ENCODE data around the gene WNT9A.
A peak's percentile ranks its signal among the peaks of the same experiment; 100 is the strongest.

The WNT9A gene

DNA sequence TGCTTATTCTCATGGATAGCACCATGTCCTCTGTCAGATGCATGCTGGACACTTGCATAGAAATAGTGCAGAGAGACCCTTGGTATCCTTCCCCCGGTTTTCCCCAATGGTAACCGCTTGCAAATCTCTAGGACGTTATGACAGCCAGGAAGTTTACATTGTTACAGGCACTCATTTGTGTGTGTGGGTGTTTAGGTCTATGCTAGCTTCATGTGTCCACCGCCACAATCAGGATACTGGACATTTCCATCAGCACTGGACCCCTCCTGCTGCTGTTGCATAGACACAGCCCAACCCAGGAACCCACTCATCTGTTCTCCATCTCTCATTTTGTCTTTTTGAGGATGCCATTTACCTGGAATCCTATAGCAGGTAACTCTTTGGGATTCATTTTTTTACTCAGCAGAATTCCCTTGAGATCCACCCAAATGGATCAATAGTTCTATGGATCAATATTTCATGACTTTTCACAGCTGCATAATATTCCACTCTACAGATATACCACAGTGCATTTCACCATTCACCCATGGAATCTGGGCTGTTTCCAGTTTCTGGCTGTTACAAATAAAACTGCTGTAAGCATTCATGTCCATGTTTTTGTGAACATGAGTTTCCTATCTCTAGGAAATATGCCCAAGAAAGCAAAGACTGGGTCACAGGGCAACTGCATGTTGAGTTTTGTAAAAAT is 6.6 kb upstream of the WNT9A start:
- no peak for DNase-seq (ENCODE audit: low spot score)

DNA sequence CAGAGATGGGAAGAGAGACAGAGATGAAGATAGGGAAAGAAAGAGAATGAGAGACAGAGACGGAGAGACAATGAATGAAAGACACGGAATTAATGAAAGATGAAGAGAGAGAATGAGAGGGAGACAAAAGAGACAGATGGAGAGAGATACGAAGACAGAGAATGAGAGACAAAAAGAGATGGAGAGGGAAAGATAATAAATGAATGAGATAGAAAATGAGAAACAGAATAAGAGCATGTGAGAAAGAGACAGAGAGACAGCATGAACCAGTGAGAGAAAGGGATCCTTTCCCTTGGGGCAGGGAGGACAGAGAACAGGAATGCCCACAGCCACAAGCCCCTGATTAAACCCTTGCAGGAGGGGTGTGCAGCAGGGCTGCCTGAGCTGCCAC is 5.3 kb upstream of the WNT9A start:
- no peak for DNase-seq (ENCODE audit: low spot score)

DNA sequence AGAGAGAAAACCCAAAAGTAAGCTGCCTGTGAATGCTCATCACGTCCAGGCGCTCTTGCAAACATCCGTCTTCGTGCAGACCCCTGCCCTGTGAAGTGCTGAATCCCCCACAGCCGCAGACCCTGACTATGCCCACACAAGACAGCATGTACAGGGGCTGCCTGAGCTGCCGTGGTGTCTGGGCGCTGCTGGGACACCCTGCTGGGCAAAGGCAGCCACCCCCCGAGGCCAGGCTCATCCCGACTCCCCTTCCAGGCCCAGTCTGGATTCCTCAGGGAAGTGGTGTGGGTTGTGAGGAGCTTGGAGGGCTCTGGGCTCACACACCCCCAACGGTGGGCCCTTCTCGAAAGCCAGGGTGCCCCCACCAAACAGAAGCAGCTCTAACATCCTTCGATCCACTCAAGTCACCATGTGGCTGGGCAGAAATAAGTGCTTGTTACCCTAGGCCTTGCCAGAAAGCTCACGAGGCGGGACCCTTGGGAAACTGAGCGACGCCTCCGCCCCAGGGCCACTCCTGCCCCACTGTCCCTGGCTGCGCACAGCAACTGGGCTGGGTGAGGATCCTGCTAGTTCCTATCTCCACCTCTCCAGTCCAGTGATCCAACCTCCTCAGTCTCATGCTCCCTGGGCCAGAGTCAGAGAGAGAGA is 4.8 kb upstream of the WNT9A start:
- no peak for DNase-seq (ENCODE audit: low spot score)

DNA sequence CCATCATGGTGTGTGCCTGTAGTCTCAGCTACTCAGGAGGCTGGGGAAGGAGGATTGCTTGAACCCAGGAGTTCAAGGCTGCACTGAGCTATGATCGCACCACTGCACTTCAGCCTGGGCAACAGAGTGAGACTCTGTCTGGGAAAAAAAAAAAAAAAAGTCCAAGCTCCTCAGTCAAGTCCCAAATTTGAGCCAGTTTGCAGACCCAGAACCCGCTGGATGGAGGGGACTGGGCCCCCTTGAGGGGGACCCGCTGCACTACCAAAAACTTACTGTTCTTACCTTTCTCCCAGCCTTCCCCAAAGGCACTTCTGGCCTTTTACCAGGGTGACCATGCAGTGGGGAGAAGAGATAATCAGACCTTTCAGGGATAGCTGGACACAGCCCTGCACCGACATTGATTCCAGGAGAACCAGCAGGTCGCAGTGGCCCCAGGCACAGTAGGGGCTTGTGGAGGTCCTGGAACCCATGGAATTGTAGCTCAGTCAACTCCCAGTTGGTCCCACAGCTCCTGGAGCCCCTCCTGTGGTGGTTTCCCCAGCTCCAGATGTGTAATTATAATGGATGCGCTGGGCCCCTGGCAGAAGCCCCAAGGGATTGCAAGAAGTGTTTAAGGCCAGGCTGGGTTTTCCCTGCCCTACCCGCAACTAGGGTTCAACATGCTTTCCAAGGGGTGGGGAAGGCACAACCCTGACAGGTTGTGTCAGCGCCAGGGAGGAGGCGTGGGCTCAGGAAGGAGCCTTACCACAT is 4.1 kb upstream of the WNT9A start:
- no peak for DNase-seq (ENCODE audit: low spot score)

DNA sequence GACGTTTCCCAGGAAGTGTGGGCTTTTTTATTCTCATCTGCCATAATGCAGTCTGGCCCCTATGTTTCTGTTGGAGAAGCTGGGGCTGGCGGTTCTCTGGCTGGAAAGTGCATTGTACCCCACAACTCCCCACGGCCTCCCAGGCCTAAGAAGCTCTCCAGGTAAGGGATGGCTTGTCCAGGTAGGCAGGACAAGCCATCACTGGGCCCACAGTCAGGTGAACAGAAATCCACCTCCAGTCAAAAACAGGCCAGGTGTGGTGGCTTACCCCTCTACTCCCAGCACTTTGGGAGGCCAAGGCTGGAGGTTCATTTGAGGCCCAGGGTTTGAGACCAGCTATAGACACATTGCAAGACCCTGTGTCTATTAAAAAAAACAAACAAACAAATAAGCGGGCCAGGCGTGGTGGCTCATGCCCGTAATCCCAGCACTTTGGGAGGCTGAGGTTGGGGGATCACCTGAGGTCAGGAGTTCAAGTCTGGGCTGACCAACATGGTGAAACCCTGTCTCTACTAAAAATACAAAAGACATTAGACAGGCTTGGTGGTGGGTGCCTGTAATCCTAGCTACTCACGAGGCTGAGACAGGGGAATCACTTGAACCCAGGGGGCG is 3.1 kb upstream of the WNT9A start:
- DNase-seq (ENCODE audit: low spot score) = no peak

DNA sequence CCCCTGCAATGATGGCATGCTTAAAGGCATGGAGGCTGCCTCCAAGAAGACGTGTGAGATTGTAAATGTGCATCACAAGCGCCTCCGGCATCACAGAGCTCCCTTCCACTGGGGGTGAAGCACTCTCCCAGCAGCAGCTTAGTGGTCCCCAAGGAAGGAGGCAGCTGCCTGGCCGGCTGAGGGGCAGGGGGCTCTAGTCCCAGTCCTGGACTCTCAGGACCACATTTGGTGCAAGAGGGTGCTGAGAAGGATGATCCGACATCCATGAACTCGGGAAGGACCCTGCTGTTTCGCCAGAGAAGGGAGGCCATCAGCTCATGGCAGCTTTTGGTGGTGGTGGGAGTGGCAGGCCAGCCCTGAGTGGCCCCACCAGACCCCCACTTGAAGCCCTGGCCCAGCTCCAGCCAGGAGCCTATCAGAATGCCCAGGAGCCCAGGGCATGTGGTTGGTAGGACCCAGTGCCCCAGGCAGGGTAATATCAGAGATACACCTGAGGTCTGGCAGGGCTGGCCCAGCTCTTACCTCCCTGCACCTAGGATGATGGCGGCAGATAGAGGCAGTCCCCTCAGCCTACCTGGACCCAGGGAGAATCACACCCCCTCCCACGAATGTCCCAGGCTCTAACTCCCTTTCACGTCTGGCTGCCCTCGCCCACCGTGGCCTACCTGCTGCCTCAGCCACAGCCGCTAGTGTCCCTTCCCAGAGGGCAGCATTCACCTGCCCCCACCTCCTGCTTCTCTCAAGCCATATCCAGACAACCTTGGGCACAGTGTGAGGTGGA is 2.4 kb upstream of the WNT9A start:
- no peak for DNase-seq (ENCODE audit: low spot score)

DNA sequence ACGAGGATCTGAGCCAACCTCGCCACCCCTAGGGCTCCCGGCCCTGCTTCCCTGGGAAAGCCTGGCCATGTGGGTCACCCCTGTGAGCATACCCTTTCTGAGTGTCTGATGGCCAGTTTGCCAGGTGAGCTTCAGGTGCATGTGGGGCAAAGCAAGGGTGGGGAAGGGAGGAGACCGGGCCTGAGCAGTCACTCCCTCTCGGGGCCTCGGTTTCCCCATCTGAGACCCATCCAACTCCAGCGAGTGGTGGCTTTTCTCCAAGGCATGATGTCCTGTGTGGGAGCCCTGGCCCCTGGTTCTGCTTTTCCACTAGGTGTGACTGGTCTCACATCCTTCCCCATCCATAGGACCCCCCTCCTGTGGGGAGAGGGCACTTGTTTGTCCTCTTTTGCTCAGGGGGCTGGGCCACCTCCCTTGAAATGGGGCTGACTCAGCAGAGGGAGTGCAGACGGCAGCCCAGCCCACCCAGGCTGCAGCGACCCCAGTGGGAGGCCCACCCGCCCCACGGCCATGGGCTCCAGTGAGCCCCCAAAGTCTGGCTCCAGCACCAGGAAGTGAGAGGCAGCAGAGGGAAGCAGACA is 1.7 kb upstream of the WNT9A start:
- no peak for DNase-seq (ENCODE audit: low spot score)

DNA sequence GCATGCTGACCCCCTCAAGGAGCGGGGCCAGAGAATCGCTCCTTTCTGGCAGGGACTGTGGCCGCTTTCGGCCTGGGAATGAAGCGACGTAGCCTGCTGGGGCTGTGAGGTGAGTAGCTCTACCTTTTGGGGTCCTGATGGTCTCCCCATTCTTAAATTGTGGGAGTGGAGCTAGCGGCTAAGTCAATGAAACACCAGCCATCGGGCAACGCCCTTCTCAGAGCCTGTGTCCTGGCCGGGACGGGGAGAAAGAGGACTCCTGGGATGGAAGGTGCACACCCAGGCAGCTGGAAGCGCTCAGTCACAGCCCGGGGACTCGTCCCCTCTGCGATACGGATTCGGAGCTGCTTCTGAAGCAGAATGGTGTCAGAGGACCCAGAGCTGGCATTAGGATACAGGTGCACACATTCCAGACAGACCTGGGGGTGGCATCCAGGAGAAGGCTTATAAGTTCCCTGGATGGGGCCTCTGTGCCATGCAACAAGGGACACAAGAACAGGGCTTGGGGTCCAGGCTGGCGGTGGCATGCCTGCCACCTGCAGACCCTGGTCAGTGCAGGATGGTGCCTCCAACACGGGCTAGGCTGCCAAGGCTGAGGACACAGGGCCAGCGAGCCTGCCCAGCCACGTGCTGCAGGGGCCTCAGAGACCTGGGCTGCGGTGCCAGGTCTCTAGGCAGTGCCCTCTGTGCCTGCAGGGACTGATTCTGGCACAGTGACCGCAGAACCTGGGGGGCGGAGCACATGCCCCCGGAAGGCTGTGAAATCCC is 945 bp upstream of the WNT9A start:
- no peak for DNase-seq (ENCODE audit: low spot score)

DNA sequence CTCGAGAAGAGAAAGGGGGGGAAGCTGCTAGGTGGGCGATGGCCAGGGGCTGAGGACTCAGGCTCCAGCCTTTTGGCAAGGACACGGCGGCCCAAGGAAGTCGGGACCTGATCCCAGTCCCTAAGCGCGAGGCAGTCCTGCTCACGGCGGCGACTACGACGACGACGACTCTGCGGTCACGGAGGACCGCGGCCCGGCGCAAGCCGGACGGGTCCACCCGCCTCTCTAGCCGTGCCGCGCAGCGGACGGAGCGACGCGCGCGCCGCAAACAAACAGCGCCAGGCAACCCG is 401 bp downstream of the WNT9A start:
- DNase-seq (ENCODE audit: low spot score) = no peak

DNA sequence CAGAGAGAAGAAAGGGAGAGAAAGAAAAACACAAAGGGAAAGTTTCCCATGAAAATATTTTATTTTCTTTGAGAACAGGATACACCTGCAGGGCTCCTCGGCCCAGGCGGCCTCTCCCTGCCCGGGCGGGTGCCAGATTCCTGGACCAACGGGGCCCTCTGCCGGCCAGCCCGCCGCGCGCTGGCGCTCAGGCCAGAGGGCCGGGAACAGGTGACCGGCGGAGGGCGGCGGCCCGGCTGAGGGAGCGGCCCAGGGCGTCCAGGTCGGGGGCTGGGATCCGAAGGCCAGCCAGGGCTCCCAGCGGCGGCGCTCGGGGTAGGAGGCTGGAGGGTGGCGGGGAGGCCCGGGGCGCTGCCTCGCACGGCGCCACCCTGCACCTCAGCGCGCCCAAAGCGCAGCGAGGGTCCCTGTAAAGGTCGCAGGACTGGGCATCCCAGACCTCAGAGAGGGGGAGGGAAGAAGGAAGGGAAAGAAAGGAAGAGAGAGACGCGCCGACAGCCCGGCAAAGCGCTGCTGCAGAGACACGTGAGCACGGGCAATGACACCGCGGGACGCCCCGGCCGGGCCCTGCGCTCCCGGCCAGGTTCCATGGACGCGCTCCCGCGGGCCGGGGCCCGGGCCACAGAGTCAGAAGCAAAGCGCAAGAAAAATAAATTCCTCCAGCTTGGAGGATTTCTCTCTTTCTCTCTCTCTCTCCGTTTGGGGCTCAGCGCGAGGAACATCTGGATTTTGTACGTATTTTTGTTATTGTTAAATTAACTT is 927 bp downstream of the WNT9A start:
- peak; percentile 35 for DNase-seq (ENCODE audit: low spot score)

DNA sequence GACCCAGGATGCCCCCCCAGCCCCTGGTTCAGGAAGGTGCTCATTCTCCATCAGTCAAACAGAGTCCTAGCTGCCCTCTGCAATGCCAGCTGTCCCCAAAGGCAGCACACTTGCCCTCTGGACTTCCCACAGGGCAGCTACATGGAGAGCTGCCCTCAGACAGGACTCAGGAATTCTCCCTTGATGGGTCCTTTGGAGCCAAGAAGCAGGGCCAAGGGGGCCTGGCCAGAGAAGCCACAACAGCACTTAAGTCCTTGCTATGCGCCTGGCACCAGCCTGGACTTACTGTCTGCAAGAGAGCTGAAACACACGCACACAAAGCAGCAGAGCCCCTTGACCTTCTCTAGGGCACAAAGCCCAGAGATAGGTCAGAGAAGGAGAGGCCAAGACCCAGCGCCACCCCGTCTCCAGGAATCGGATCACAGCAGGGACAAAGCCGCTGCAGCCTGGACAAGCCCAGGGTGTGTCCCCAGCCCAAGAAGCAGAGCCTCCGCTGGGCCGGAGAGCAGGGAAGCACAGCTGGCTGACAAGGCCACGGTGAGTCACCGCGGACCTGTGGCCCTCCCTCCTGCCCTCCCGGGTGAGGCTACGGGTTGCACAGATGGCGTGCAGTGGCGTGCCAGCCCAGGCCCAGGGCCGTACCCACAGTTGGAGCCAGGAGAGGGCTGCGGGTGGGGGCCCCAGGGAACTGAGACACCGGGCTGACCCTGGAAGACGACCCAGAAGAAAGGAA is 1.7 kb downstream of the WNT9A start:
- no peak for DNase-seq (ENCODE audit: low spot score)

DNA sequence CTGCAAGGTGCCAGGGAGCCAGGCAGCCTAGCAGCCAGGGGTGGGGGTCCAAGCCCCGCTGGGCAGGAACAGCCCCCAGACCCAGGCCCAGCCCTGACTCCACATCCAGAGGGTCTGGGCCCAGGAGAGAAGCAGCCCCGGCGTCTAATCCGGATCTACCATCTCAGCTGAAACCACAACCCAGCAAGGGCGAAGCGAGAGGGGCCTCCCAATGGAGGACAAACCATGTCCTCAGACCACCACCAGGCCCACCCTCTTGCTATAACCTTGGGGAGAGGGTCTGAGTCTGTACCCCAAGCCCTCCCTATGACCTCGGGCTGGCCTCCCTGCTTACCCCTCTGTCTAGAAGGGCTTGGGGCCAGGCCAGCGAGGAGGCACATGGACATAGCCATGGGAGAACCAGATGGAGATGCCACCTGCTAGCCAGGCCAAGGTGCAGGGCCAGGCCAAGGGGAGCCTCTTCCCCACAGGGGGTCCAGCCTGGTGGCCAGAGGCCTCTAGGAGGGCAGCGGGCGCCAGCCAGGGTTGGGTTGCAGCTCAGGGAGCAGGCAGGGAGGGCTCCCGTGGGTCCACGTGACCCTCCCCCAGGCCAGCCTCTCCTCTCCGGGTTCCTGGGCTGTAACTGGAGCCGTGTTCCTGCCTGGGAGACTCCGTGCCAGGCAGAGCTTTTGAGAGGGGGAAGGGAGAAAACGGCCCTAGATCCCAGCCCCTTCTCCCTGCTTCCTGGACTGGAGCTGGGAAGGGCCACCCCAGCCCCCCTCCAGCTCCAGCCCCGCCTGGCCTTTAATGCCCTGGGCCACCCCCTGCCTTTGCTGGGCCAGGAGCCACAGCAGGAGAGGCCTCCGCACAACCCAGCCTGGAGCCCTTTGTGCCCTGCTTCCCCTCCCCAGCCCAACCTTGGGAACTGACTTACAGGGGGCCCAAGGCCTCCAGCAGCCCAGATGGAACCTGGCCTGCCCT is 2.5 kb downstream of the WNT9A start:
- DNase-seq (ENCODE audit: low spot score) = no peak

DNA sequence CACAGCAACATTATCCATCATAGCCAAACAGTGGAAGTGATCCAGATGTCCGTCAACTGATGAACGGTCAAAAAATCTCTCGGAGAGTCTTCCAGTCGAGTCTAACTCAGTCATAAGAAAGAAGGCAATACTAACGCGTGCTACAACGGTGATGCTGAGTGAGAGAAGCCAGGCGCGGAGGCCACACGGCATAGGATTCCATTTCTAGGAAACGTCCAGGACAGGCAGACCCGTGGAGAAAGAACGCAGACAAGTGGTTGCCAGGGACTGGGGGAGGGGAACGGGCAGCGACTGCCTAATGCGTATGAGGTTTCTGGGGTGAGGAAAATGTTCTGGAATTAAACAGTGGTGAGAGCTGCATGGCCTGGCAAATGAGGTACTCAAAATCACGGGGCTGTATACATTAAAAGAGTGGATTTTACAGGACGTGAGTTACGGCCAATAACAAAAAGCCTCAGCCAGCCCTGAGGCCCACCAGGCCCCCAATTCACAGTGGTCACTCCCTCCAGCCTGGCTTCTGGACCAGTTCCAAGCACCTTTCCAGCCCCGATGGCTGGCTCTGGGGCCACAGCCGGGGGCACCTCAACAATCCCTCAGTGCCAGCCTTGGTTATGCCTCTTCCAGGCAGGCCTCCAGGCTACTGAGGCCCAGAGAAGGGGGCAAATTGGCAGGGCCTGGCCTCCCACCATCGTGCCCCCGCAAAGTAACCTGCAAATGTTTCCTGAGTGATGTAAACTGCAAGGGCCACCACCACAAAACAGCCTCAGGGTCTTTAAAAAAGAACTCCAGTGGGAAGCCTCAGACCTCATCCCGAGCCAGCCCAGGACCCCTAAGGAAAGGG is 3.4 kb downstream of the WNT9A start:
- DNase-seq (ENCODE audit: low spot score) = no peak

DNA sequence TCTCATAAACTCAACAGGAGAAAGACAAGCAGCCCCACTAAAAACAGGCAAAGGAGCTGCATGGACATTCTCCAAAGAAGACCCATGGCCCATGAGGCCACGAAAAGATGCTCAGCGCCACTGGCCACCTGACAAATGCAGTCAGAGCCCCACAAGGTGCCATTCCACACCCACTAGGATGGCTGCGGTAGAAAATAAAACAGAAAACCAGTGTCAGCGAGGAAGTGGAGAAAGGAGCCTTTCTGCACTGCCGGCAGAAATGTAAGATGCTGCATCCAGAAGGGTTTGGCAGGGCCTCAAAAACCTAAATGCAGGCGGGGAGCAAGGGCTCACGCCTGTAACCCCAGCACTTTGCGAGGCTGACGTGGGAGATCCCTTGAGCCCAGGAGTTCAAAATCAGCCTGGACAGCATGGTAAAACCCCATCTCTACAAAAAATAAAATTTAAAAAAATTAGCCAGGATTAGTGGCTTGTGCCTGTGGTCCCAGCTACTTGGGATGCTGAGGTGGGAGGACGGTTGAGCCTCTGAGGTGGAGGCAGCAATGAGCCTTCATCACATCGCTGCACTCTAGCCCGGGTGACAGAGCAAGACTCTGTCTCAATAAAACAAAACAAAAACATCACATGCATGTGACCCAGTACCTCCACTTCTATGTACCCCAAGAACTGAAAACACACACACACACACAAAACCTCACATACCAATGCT is 4.2 kb downstream of the WNT9A start:
- no peak for DNase-seq (ENCODE audit: low spot score)

DNA sequence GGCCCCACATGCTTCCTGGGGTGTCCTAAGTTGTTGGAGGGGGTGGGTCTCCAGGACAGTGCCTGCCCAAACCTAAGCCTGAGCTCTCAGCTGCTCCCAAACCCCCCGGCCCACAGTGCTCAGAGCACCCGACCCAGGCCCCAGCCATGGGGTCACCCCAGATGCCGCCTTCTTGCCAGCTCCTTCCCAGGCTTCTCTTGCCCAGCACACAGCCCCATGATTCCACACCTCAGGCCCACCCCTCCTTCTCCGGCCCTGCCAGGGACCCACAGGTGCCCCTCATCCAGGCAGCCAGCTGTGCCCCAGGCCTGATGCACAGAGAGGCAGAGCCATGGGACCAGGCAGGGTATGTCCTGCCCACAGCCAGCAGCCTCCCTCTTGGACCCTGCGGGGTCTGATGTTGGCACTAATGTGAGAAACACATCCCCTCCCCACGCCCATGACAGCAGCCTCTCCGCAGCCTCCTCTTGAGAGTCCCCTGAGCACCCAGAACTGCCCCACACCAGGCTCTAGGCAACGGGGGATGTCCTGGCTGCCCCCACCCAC is 4.9 kb downstream of the WNT9A start:
- no peak for DNase-seq (ENCODE audit: low spot score)

DNA sequence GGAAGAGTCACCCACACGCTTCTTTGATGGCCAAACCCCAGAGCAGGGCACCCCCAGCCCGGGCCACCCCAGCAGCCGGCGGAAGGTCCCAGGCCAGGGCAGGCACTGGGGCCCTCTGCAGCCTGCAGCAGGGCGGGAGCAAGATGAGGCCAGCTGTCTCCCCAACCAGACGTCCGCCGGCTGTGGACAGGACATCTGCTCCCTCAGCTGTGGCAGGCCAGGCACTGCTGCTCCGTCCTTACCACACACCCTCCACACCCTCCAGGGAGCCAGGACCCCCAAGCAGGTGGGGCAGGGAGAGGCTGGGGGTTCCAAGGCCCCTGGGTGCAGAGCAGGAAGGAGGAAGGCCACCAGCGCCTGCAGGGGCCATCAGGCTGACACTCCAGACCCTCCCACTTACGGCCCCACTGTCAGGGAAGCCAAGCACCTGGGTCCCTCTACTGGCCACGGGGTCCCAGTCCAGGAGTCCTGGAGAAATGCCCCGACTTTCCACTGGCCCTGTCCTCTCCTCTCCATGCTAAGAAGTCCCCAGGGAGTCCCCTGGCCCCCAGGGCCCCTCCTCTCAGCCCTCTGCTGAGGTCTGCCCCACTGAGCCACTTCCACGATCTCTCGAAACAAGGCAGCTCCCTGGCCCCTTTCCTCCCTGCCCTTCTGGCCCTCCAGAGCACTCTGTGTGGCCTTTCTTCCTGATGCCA is 5.6 kb downstream of the WNT9A start:
- no peak for DNase-seq (ENCODE audit: low spot score)

Measured in activated CD4-positive, alpha-beta T cell treated with anti-CD3 and anti-CD28 coated beads, Interleukin-2, Interleukin-4, amounts not matched to agents 100 ng/mL and 50 ng/mL, durations not matched to agents 16 hours and 8 hours (primary cell).